ENCODE data around the gene CXXC5.
A peak's percentile ranks its signal among the peaks of the same experiment; 100 is the strongest.

The CXXC5 gene

GRCh38 chr5:139692679-139693308 lies 44.6 kb downstream of the CXXC5 start:
- no peak for DNase-seq (ENCODE audit: low read depth in 3 of 3)

DNA sequence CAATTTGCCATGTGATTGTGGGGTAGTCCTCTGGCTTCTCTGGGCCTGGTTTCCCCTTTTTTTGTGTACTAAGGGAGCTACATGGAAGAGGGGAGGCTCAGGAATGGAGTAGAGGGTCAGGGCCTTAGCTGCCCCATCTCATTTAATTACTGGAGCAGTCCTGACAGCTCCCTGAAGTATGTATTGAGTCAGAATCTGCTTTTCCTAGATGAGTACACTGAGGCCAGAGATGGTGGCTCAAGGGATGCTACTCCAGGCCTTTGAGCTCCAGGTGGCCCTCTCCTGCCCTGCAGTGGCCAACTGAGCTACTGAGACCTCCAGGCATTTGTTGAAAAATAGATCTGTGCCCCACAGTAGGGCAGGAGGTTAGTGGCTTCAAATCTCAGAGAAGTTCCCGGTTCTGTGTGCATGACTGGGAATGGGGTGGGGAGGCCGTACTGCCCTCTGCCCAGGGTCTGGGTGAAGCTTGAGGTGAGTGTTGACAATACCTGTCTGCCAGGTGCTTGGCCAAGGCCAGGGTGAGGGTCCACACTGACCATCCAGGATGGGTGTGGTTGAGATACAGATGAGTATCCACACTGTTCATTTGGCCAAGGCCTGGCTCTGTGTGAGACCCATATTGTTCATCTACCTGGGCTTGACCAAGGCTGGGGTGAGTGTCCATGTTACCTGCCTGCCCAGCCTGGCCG lies 45.7 kb downstream of the CXXC5 start:
- DNase-seq (ENCODE audit: low read depth in 3 of 3) = no peak

DNA sequence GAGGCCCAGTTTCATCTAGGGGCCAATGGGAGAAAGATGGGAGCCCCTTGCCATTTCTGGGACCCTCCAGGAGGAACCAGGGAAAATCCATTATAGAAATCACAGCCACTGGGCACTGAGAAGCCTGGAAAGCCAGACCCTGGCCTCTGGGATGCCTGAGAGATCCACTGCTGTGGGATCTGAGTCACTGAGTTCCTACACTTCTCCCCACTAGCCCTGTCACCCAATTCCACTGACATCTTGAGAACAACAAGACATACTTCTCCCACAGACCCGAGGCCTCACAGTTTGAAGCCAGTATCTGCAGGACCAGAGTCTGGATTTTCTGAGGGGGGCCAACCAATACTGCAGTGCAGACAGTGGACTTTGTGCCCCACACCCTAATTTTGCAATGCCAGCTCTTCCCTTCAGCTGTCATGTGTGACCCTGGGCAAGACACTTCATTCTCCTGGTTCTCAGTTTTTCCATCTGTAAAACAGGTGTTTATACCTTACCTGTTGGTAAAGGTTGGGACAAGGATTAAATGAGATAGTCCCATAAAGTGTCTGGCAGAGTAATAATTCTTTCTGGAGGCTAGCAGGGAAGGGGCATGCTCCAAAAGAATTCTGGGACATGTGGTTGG lies 46.5 kb downstream of the CXXC5 start:
- no peak for DNase-seq (ENCODE audit: low read depth in 3 of 3)

GRCh38 chr5:139695178-139695573 lies 47.0 kb downstream of the CXXC5 start:
- DNase-seq (ENCODE audit: low read depth in 3 of 3) = no peak

GRCh38 chr5:139696167-139696893 lies 48.2 kb downstream of the CXXC5 start:
- no peak for DNase-seq (ENCODE audit: low read depth in 3 of 3)

DNA sequence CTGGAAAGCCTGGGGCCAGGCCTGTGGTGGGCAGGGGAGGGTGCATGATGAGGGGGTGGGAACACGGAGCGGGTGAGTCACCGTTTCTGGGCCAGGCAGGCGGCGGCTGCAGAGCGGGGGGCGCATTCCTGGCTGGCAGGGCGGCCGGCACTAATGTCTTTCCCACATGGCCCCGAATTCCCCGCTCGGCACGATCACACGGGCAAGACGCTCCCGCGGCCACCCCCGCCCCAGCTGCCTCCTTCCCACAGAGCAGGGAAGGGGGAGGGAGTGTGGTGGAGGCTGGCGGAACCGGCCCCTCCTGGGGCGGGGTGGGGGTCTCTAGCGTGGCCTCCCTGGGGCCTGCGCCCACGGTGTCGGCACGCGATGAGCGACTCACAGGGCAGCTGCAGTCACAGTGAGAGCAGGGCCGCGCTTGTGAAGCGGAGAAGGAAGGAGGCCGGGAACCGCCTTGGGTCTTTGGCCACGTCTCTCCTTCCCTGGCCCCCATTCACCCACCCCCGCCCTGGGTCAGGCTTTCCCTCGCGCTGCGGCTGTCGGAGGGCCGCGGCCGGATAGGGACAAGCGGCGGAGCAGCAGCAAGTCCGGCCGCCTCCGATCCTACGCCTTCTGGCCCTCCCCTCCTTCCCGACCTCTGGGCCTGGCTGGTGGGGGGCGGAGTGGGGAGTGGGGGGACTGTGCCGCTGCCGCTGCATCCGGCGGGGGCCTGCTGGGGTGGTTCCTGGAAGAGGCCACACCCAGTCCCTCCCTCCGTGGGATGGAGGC lies 48.9 kb downstream of the CXXC5 start:
- DNase-seq (ENCODE audit: low read depth in 3 of 3) = peak in 1 of 3 experiments; percentile 18

- no peak for DNase-seq (ENCODE audit: low read depth in 3 of 3)
Observed at GRCh38 chr5:139698490-139699146, 50.5 kb downstream of the CXXC5 start.

- no peak for DNase-seq (ENCODE audit: low read depth in 3 of 3)
Observed at GRCh38 chr5:139699351-139699750, 51.2 kb downstream of the CXXC5 start.

DNA sequence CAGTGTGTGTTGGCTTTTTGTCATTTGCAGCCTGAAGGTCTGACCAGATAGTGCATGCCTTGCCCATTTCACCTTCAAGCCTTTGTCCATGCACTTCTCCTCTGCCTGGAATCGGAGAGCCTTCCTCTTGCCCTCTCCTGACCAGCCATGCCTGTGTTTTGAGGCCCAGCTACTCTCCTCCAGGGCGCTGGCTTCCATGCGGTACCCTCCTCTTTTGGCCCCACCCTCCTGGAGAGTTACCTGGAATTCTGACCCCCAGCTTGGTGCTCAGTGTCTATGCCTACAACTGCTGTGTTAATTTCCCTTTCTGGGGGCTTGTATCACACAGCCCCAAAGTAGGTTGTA lies 52.5 kb downstream of the CXXC5 start:
- DNase-seq (ENCODE audit: low read depth in 3 of 3) = no peak

DNA sequence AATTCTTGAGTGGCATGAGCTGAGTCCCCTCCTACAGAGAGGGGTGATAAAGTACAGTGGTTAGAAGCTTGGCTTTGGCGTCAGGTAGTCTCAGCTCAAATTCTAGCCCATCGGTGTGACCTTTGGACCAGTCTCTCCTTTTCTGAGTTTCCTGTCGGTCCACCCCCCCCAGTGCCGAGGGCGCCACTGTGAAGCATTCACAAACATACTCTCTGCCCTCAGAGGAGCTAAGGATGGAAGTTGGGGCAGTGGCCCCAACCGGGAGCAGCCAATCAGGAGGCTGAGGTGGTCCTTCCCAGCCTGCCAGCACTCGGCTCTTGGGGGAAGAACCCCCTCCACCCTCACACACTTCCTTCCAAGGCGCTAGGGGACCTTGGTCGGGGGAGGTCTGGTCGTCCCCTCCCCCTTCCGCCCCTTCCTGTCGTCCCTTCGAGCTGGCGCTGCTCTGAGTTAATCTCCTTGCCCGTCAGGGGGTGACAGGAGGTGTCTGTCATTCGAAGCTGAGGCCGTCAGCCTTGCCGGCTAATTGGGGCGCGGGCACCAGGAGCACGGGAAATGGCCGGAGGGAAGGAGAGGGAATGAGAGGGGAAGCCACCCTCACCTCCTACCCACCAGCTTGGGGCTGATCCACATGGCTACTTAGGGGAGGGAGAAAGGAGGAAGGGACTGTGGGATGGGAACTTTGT lies 53.0 kb downstream of the CXXC5 start:
- no peak for DNase-seq (ENCODE audit: low read depth in 3 of 3)

DNA sequence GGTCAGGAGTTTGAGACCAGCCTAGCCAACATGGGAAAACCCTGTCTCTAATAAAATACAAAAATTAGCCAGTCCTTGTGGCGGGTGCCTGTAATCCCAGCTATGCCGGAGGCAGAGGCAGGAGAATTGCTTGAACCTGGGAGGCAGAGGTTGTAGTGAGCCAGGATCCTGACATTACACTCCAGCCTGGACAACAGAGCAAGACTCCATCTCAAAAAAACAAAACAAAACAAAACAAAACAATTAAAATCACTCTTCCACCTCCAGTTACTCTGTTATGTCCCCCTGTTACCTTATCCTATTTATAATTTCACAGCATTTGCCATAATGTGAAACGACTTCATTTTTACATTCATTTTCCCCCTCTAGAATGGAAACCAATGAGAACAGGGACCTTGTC lies 54.4 kb downstream of the CXXC5 start:
- no peak for DNase-seq (ENCODE audit: low read depth in 3 of 3)

GRCh38 chr5:139704748-139705147 lies 56.6 kb downstream of the CXXC5 start:
- no peak for DNase-seq (ENCODE audit: low read depth in 3 of 3)

GRCh38 chr5:139705191-139705590 lies 57.0 kb downstream of the CXXC5 start:
- no peak for DNase-seq (ENCODE audit: low read depth in 3 of 3)

DNA sequence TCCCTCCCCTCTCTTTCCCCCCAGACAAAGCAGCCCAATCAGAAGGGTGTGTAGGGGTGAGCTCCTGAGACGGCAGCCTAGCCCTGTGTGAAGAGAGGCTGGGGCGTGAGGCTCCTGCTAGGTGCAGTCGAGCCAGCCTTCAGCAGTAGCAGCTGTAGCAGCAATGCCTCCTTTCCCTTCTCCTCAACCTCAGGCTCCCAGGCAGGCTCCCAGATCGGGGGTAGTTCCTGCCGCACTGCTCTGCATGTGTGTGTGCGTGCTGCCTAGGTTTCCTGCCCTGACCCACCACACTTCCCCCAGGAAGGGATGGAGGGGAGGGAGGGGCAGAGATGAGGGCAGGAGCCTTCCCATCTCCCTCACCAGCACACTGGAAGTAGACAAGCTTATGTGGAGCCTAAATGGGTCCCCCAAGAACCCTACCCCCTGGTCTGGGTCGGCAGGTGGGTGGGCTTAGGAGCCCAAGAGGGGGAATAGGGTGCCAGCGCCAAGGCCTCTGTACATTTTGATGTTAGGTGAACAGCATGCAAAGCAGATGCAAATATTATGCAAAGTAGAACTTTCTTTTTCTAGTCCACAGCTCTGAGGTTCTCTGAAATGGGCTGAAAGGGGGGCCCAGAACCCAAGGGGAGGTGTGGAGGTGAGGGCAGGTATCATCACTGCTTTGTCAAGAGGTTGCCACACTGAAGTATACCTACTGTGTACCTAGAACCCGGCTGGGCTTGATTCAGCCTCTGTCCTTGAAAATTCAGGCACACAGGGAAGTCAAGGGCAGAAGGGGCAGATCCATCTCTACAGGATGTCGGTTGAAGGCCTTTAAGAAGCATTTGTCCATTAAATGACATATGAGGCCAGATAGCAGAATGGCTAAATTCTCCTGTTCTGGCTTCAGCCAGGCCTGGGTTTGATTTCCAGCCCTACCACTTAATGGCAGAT lies 57.8 kb downstream of the CXXC5 start:
- no peak for DNase-seq (ENCODE audit: low read depth in 3 of 3)

GRCh38 chr5:139707445-139708003 lies 59.4 kb downstream of the CXXC5 start:
- no peak for DNase-seq (ENCODE audit: low read depth in 3 of 3)

DNA sequence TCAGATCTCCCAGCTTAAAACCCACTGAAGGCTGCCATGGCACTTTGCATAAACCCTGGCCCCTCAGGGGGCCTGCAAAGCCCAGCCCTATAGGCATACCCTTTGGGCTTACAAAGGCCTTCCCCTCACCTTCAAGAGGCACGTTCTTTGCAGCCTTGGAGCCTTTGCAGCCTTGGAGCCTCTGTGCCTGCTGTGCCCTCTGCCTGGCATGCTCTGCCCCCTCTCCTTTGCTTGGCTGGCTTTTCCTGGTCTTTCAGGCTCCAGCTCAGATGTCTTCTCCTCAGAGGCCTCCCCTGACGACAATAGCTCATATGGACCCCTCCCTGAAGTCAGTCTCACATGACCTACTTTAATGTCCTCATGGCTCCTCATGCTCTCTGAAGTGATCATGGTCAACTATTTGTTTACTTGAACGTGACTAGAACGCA lies 60.3 kb downstream of the CXXC5 start:
- no peak for DNase-seq (ENCODE audit: low read depth in 3 of 3)

GRCh38 chr5:139708877-139709581 lies 60.9 kb downstream of the CXXC5 start:
- no peak for DNase-seq (ENCODE audit: low read depth in 3 of 3)

GRCh38 chr5:139709582-139710318 lies 61.6 kb downstream of the CXXC5 start:
- peak in 1 of 3 experiments; percentile 28 for DNase-seq (ENCODE audit: low read depth in 3 of 3)
